Loucy (cell line): ENCODE data around the gene MIER2.

Source experiments
- EZH2phosphoT487 ChIP-seq: fragments of 200-600 bp; IDR thresholded peaks from 2 replicates; pipeline ENCODE4 v1.6.1; 2018; ENCODE audit warnings: antibody characterized with exemption, mild to moderate bottlenecking, moderate library complexity, borderline replicate concordance
- TF ChIP-seq, protein P1 (sequence below): fragments of 200-600 bp; sonication (generic); conservative IDR thresholded peaks from 2 replicates; pipeline ENCODE4 v1.5.1; 2014; ENCODE audit warnings: mild to moderate bottlenecking, antibody characterized with exemption, low read length

DNA sequence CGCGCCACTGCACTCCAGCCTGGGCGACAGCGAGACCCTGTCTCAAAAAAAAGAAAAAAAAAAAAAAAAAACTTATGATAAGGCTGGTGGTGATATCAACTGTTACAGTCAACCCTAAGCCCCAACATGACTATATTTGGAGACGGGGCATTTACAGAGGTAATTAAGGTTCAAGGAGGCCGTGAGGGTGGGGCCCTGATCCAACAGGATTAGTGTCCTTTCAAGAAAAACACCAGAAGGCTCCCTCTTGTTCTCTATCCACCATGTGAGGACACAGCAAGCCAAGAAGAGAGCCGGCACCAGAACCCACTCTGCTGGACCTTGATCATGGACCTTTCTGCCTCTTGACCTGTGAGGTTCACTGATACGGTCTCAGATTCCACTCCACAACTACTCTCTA is 14.1 kb downstream of the MIER2 start:
- TF ChIP-seq, protein P1, sequence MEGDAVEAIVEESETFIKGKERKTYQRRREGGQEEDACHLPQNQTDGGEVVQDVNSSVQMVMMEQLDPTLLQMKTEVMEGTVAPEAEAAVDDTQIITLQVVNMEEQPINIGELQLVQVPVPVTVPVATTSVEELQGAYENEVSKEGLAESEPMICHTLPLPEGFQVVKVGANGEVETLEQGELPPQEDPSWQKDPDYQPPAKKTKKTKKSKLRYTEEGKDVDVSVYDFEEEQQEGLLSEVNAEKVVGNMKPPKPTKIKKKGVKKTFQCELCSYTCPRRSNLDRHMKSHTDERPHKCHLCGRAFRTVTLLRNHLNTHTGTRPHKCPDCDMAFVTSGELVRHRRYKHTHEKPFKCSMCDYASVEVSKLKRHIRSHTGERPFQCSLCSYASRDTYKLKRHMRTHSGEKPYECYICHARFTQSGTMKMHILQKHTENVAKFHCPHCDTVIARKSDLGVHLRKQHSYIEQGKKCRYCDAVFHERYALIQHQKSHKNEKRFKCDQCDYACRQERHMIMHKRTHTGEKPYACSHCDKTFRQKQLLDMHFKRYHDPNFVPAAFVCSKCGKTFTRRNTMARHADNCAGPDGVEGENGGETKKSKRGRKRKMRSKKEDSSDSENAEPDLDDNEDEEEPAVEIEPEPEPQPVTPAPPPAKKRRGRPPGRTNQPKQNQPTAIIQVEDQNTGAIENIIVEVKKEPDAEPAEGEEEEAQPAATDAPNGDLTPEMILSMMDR: no peak
- no peak for TF ChIP-seq EZH2phosphoT487
